Natural killer cell treated with Interleukin-12 subunit alpha and Interleukin-12 subunit beta and Interleukin-15 and Interleukin-18, amount 100 ng/mL, for 72 hours (primary cell): ENCODE results near the gene ZNF710. TPM values are rescaled to one million over a fixed set of nuclear protein-coding genes. Genes with fewer than 3 reads are reported as not detected.
"Not testable (repeated sequence)": the region's sequence is repeated elsewhere in the genome, so short reads cannot be mapped to it uniquely, and the experiment has no call there.

Experiments used
- ATAC-seq, 2 donors: fragments of 150-1000 bp; cut with Tn5 transposase in 1 of 2; sonication (Bioruptor Pico), chemical (Tn5 transposase) in 1 of 2; 2 replicates each; pipeline ENCODE4 v1.10.0; 2021
- DNase-seq: peaks from one replicate; pipeline ENCODE4 v3.0.0; 2022; ENCODE audit warnings: low spot score
- H3K27ac Mint-ChIP-seq, 2 donors: 1 replicate in 1 of 2; 2 replicates in 1 of 2; pipeline ENCODE4 v1.8.0; 2022; ENCODE audit warnings: mixed read lengths in 2 of 2, mild to moderate bottlenecking in 1 of 2, moderate library complexity in 1 of 2
- H3K27me3 Mint-ChIP-seq, 2 donors: 1 replicate in 1 of 2; 2 replicates in 1 of 2; pipeline ENCODE4 v1.8.0; 2022; ENCODE audit warnings: mixed read lengths in 2 of 2
- H3K36me3 Mint-ChIP-seq: one replicate; pipeline ENCODE4 v1.8.0; 2022; ENCODE audit warnings: mixed read lengths
- H3K4me1 Mint-ChIP-seq, 2 donors: 1 replicate in 1 of 2; 2 replicates in 1 of 2; pipeline ENCODE4 v1.8.0; 2022; ENCODE audit warnings: low read depth in 2 of 2, mixed read lengths in 2 of 2, mild to moderate bottlenecking in 1 of 2
- H3K4me3 Mint-ChIP-seq: one replicate; pipeline ENCODE4 v1.8.0; 2022; ENCODE audit warnings: mixed read lengths
- H3K9me3 Mint-ChIP-seq: 2 replicates; pipeline ENCODE4 v1.8.0; 2022; ENCODE audit warnings: mixed read lengths
- total RNA-seq, 2 donors: library from RNA; stranded (reverse); gene quantifications; one replicate each; pipeline ENCODE4 v1.2.3, GENCODE V29; 2022

The ZNF710 gene
- total RNA-seq, 2 donors from 2014 or later: 26.6 to 32.6 TPM

GRCh38 chr15:90101130-90101968 is 100.2 kb downstream of the ZNF710 start:
- Mint-ChIP-seq H3K4me1 (peaks cover 51 to 60% of the 10 kb centered on the region in 2 donors), H3K36me3 (peaks cover 6% of the 10 kb centered on the region), H3K4me3 (peak overlapping the region; percentile 91), H3K27me3 (no peaks in the 10 kb centered on the region), H3K9me3 (no peaks in the 10 kb centered on the region), H3K27ac (peak overlapping the region; percentile 84 to 90)
- DNase-seq: no peak
- no peak for ATAC-seq

- no peaks in the 10 kb centered on the region for H3K9me3 Mint-ChIP-seq
- H3K4me3 Mint-ChIP-seq: peak within 1 kb of the TSS; percentile 91
- peaks cover 0 to 2% of the 10 kb centered on the region in 2 donors for H3K27me3 Mint-ChIP-seq
- peak; percentile 89 to 95 for ATAC-seq
- DNase-seq: peak; percentile 89
- peaks cover 44 to 52% of the 10 kb centered on the region in 2 donors for H3K4me1 Mint-ChIP-seq
- H3K36me3 Mint-ChIP-seq: peaks cover 4% of the 10 kb centered on the region
- H3K27ac Mint-ChIP-seq: peak within 1 kb of the TSS; percentile 84 to 90
Observed at GRCh38 chr15:90101969-90102890, 101.1 kb downstream of the ZNF710 start, which contains the start of gene IDH2. Gene IDH2 (minus strand): TSS chr15:90102468. CDS start chr15:90102390, 78 bp downstream.

GRCh38 chr15:90103701-90104329 is 102.7 kb downstream of the ZNF710 start:
- ATAC-seq: no peak
- no peak for DNase-seq
- Mint-ChIP-seq H3K4me1 (peaks cover 32 to 36% of the 10 kb centered on the region in 2 donors), H3K9me3 (no peaks in the 10 kb centered on the region), H3K36me3 (peaks cover 4% of the 10 kb centered on the region), H3K27me3 (peaks cover 0 to 2% of the 10 kb centered on the region in 2 donors), H3K4me3 (peak overlapping the region; percentile 78), H3K27ac (peak overlapping the region; percentile 53 to 77)

- no peak for ATAC-seq
- no peak overlapping the region for H3K4me3 Mint-ChIP-seq
- H3K27ac Mint-ChIP-seq: no peak overlapping the region
- peaks cover 0 to 2% of the 10 kb centered on the region in 2 donors for H3K27me3 Mint-ChIP-seq
- peaks cover 4% of the 10 kb centered on the region for H3K36me3 Mint-ChIP-seq
- no peak for DNase-seq
- H3K4me1 Mint-ChIP-seq: peaks cover 25 to 28% of the 10 kb centered on the region in 2 donors
- H3K9me3 Mint-ChIP-seq: no peaks in the 10 kb centered on the region
Observed at GRCh38 chr15:90104551-90104950, 103.4 kb downstream of the ZNF710 start.

GRCh38 chr15:90105521-90105920 is 104.4 kb downstream of the ZNF710 start:
- ATAC-seq (no peak), DNase-seq (no peak)
- Mint-ChIP-seq H3K4me1 (peaks cover 16 to 19% of the 10 kb centered on the region in 2 donors), H3K27ac (no peak overlapping the region), H3K4me3 (no peak overlapping the region), H3K36me3 (no peaks in the 10 kb centered on the region), H3K9me3 (no peaks in the 10 kb centered on the region), H3K27me3 (peaks cover 0 to 5% of the 10 kb centered on the region in 2 donors)

GRCh38 chr15:90106522-90107117 is 105.5 kb downstream of the ZNF710 start:
- H3K27ac Mint-ChIP-seq: no peak overlapping the region
- H3K36me3 Mint-ChIP-seq: no peaks in the 10 kb centered on the region
- no peak for ATAC-seq
- peaks cover 7 to 9% of the 10 kb centered on the region in 2 donors for H3K4me1 Mint-ChIP-seq
- peaks cover 0 to 5% of the 10 kb centered on the region in 2 donors for H3K27me3 Mint-ChIP-seq
- H3K4me3 Mint-ChIP-seq: no peak overlapping the region
- H3K9me3 Mint-ChIP-seq: no peaks in the 10 kb centered on the region
- DNase-seq: no peak

- not testable (repeated sequence) for H3K36me3 Mint-ChIP-seq, ATAC-seq, H3K4me3 Mint-ChIP-seq, H3K4me1 Mint-ChIP-seq, H3K9me3 Mint-ChIP-seq, DNase-seq, H3K27ac Mint-ChIP-seq, H3K27me3 Mint-ChIP-seq
Observed at GRCh38 chr15:90108038-90108437, 106.9 kb downstream of the ZNF710 start.

- ATAC-seq, H3K36me3 Mint-ChIP-seq: not testable (repeated sequence)
Observed at GRCh38 chr15:90109163-90109751, 108.1 kb downstream of the ZNF710 start.

GRCh38 chr15:90113166-90113565 is 112.0 kb downstream of the ZNF710 start:
- no peak overlapping the region for H3K4me3 Mint-ChIP-seq
- peaks cover 10% of the 10 kb centered on the region for H3K36me3 Mint-ChIP-seq
- ATAC-seq: no peak
- H3K27ac Mint-ChIP-seq: no peak overlapping the region
- no peaks in the 10 kb centered on the region for H3K4me1 Mint-ChIP-seq
- H3K27me3 Mint-ChIP-seq: peaks cover 0 to 3% of the 10 kb centered on the region in 2 donors
- DNase-seq: no peak
- H3K9me3 Mint-ChIP-seq: peaks cover 4% of the 10 kb centered on the region

More at GRCh38 chr15:90109163-90109751, 108.1 kb downstream of the ZNF710 start:
- DNase-seq, H3K27ac Mint-ChIP-seq, H3K27me3 Mint-ChIP-seq, H3K4me3 Mint-ChIP-seq, H3K9me3 Mint-ChIP-seq, H3K4me1 Mint-ChIP-seq: not testable (repeated sequence)

- DNase-seq (no peak), ATAC-seq (no peak)
- H3K4me1 Mint-ChIP-seq: no peaks in the 10 kb centered on the region
- H3K4me3 Mint-ChIP-seq: no peak overlapping the region
- H3K36me3 Mint-ChIP-seq: peaks cover 10% of the 10 kb centered on the region
- H3K9me3 Mint-ChIP-seq: peaks cover 4% of the 10 kb centered on the region
- no peak overlapping the region for H3K27ac Mint-ChIP-seq
- H3K27me3 Mint-ChIP-seq: peaks cover 0 to 3% of the 10 kb centered on the region in 2 donors
Observed at GRCh38 chr15:90114451-90114901, 113.4 kb downstream of the ZNF710 start.

GRCh38 chr15:90115783-90116182 is 114.7 kb downstream of the ZNF710 start:
- Mint-ChIP-seq H3K4me1 (no peaks in the 10 kb centered on the region), H3K27me3 (no peaks in the 10 kb centered on the region), H3K36me3 (peaks cover 10% of the 10 kb centered on the region), H3K27ac (no peak overlapping the region), H3K4me3 (no peak overlapping the region), H3K9me3 (peaks cover 4% of the 10 kb centered on the region)
- no peak for ATAC-seq
- no peak for DNase-seq

- no peak for ATAC-seq
Observed at GRCh38 chr15:90119367-90119766, 118.2 kb downstream of the ZNF710 start.

GRCh38 chr15:90121086-90121485 is 120.0 kb downstream of the ZNF710 start:
- Mint-ChIP-seq H3K4me1 (no peaks in the 10 kb centered on the region), H3K27ac (no peak overlapping the region), H3K4me3 (no peak overlapping the region), H3K36me3 (no peaks in the 10 kb centered on the region), H3K9me3 (no peaks in the 10 kb centered on the region), H3K27me3 (no peaks in the 10 kb centered on the region)
- no peak for ATAC-seq
- no peak for DNase-seq

More at GRCh38 chr15:90119367-90119766, 118.2 kb downstream of the ZNF710 start:
- Mint-ChIP-seq H3K9me3 (peaks cover 3% of the 10 kb centered on the region), H3K27ac (no peak overlapping the region), H3K4me3 (no peak overlapping the region), H3K36me3 (peaks cover 3% of the 10 kb centered on the region), H3K27me3 (no peaks in the 10 kb centered on the region), H3K4me1 (no peaks in the 10 kb centered on the region)
- DNase-seq: no peak
